ENCODE measurements around the gene TOR3A.

The TOR3A gene

GRCh38 chr1:179141592-179142251 lies 59.9 kb downstream of the TOR3A start:
- peak overlapping the region; percentile 88 for H3K27ac Mint-ChIP-seq
- peak overlapping the region; percentile 38 for H3K4me3 Mint-ChIP-seq
- no peak for DNase-seq
- no peaks in the 10 kb centered on the region for H3K36me3 Mint-ChIP-seq (ENCODE audit: low read depth)
- no peaks in the 10 kb centered on the region for H3K9me3 Mint-ChIP-seq
- peaks cover 43% of the 10 kb centered on the region for H3K4me1 Mint-ChIP-seq (ENCODE audit: low read depth)
- no peaks in the 10 kb centered on the region for H3K27me3 Mint-ChIP-seq

DNA sequence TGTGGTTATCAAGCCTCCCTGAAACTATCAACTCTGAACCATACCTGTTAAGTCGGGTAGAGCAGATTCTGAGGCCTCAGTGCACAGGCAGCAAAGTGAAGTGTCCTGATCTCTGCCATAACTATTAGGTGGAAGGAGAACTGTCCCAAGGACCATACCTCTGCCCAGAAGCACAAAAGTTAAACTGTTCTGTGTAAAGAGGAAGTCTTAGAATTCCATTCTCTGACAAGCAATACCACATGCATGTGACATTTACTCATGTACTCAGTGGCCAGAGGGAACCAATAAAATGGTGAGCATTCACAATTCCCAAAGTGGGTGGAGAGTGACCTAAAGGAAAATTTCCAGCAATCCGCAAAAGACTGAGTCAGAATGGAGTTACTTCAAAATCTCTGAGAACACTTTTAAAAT lies 61.0 kb downstream of the TOR3A start:
- Mint-ChIP-seq H3K36me3 (ENCODE audit: low read depth) (peaks cover 5% of the 10 kb centered on the region), H3K9me3 (no peaks in the 10 kb centered on the region), H3K4me1 (ENCODE audit: low read depth) (peaks cover 44% of the 10 kb centered on the region), H3K27me3 (no peaks in the 10 kb centered on the region), H3K4me3 (peak overlapping the region; percentile 18), H3K27ac (peak overlapping the region; percentile 69)
- DNase-seq = no peak

- H3K27ac Mint-ChIP-seq = peak overlapping the region; percentile 69
- H3K4me3 Mint-ChIP-seq = no peak overlapping the region
- H3K9me3 Mint-ChIP-seq = no peaks in the 10 kb centered on the region
- H3K27me3 Mint-ChIP-seq = no peaks in the 10 kb centered on the region
- no peak for DNase-seq
- peaks cover 10% of the 10 kb centered on the region for H3K36me3 Mint-ChIP-seq (ENCODE audit: low read depth)
- H3K4me1 Mint-ChIP-seq (ENCODE audit: low read depth) = peaks cover 44% of the 10 kb centered on the region
These were observed 61.5 kb downstream of the TOR3A start for GRCh38 chr1:179143322-179143721.

- H3K27ac Mint-ChIP-seq = no peak overlapping the region
- DNase-seq = no peak
- peaks cover 16% of the 10 kb centered on the region for H3K36me3 Mint-ChIP-seq (ENCODE audit: low read depth)
- peaks cover 39% of the 10 kb centered on the region for H3K4me1 Mint-ChIP-seq (ENCODE audit: low read depth)
- no peak overlapping the region for H3K4me3 Mint-ChIP-seq
- H3K27me3 Mint-ChIP-seq = no peaks in the 10 kb centered on the region
- no peaks in the 10 kb centered on the region for H3K9me3 Mint-ChIP-seq
These were observed 62.8 kb downstream of the TOR3A start for GRCh38 chr1:179144626-179145025.

DNA sequence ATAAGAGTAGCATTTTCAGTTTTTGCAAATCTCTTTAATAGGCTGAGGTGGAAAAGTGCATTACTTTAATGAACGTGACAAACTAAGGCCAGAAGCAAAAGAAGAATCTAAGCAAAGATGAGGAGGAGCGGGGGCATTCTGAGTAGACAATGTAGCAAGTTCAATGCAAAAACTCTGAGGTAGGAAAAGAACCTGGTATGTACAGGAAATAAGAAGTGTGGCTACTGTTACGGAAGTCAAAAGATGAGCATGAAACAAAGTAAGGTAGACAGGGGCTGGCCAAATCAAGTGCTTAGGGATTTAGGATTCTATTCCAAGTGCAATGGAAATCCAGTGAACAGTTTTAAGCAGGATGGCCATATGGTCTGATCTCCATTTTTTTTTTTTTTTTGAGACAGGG lies 63.7 kb downstream of the TOR3A start:
- H3K27ac Mint-ChIP-seq = no peak overlapping the region
- H3K36me3 Mint-ChIP-seq (ENCODE audit: low read depth) = peaks cover 16% of the 10 kb centered on the region

More for the DNA sequence above, 63.7 kb downstream of the TOR3A start:
- peaks cover 2% of the 10 kb centered on the region for H3K9me3 Mint-ChIP-seq
- no peak overlapping the region for H3K4me3 Mint-ChIP-seq
- H3K27me3 Mint-ChIP-seq = no peaks in the 10 kb centered on the region
- peaks cover 33% of the 10 kb centered on the region for H3K4me1 Mint-ChIP-seq (ENCODE audit: low read depth)
- no peak for DNase-seq

Data from activated T-cell treated with anti-CD3 and anti-CD28 coated beads, Interleukin-2, amount 50 U/mL, for 24 hours (primary cell).